Prostate gland (tissue), 2 donors: Measurements from ENCODE around the gene MCCC2.
A peak's percentile ranks its signal among the peaks of the same experiment; 100 is the strongest.

Experiments
- POLR2A ChIP-seq: fragments of 450-650 bp; IDR thresholded peaks from one replicate; pipeline ENCODE4 v1.6.1; 2016; ENCODE audit warnings: antibody characterized with exemption, mild to moderate bottlenecking
- POLR2AphosphoS5 ChIP-seq: sonication (generic); formaldehyde crosslinking; IDR thresholded peaks from one replicate; pipeline ENCODE4 v1.6.1; 2017; ENCODE audit warnings: antibody characterized with exemption
- TF ChIP-seq, protein P1 (sequence below), 4 experiments: fragments of 200-600 bp in 2 of 4; fragments of 450-650 bp in 2 of 4; sonication (generic) in 2 of 4; IDR thresholded peaks; 1 replicate in 3 of 4; 2 replicates in 1 of 4; pipeline ENCODE4 v1.5.1; 2016 to 2019; ENCODE audit warnings: antibody characterized with exemption in 4 of 4, mild to moderate bottlenecking in 2 of 4, moderate library complexity in 2 of 4

- TF ChIP-seq, protein P1, sequence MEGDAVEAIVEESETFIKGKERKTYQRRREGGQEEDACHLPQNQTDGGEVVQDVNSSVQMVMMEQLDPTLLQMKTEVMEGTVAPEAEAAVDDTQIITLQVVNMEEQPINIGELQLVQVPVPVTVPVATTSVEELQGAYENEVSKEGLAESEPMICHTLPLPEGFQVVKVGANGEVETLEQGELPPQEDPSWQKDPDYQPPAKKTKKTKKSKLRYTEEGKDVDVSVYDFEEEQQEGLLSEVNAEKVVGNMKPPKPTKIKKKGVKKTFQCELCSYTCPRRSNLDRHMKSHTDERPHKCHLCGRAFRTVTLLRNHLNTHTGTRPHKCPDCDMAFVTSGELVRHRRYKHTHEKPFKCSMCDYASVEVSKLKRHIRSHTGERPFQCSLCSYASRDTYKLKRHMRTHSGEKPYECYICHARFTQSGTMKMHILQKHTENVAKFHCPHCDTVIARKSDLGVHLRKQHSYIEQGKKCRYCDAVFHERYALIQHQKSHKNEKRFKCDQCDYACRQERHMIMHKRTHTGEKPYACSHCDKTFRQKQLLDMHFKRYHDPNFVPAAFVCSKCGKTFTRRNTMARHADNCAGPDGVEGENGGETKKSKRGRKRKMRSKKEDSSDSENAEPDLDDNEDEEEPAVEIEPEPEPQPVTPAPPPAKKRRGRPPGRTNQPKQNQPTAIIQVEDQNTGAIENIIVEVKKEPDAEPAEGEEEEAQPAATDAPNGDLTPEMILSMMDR (IDR thresholded peaks at IDR 0.05) = no peak
- TF ChIP-seq POLR2A (no peak), POLR2AphosphoS5 (peak; percentile 52)
These were observed 42.8 kb downstream of the MCCC2 start for GRCh38 chr5:71629950-71630349.
